Skin of body (tissue), 3 donors: ENCODE results near the gene SCN2B. TPM values are rescaled to one million over a fixed set of nuclear protein-coding genes. Genes with fewer than 3 reads are reported as not detected.

ENCODE experiments used
- DNase-seq: peaks from one replicate; lab custom pipeline; 2025; lab: John Stamatoyannopoulos, UW
- small RNA-seq: library from RNA; depleted of rRNA; stranded (forward); fragments of <200 nt; gene quantifications from one replicate; pipeline ENCODE3, GENCODE V24; 2014; ENCODE audit warnings: low replicate concordance
- total RNA-seq: library from RNA; depleted of rRNA; stranded (reverse); fragments of >200 nt; gene quantifications from one replicate; pipeline ENCODE4 v1.2.3, GENCODE V29; 2014

SCN2B gene
- total RNA-seq, 1 donor from 2014 or later, result 2.8 TPM

DNA sequence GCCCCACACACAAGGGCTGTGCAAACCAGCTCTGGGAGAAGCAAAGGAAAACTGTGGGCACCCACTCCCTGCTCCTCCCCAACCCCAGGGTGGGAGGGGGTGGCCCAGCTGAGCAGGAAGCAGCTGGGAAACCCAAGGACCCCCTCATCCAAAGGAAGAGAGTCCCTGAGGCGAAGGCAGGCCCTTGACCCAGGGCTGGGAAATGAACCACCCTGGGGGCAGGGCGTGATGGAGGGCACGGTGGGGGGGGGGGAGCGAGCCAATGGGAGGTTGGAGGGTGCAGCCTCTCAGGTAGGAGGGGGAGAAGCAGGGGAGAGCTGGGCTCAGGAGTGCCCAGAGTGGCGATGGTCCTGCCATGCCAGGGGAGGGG, 40.7 kb downstream of the SCN2B start:
- DNase-seq, result no peak

DNA sequence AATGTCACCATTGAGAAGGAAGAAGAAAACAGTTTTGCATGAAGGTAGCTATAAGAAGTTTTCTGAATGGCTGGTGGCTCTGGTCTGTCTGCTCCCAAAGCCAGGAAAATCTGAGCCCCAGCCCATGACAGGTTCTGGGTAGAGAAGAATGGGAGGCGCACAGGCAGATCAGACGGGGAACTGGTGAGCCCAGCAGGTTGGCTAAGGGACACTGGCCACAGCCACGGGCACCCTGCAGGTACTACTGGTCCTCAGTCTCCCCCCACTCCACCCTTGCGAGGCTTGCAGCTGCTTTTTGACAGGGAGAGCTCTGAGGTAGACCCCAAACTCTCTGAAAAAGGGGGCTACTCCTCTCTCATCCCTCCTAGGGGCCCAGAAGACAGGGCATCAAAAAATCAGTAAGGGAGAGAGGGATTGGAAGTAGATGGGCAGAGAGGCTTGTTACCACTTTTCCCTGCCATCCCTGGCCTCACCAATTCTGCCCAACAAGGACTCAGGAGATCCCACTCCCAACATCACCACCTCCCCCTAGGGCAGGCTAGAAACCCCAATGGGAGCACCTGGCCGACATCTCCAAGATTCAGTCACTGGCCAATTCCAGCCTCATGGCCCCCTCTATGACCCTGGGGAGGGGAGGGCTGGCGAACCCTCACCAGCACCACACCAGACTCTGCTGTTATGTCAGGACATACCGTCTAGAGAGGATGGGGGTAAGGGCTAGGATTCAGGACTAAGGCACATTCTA, 41.2 kb downstream of the SCN2B start:
- DNase-seq, result no peak

DNA sequence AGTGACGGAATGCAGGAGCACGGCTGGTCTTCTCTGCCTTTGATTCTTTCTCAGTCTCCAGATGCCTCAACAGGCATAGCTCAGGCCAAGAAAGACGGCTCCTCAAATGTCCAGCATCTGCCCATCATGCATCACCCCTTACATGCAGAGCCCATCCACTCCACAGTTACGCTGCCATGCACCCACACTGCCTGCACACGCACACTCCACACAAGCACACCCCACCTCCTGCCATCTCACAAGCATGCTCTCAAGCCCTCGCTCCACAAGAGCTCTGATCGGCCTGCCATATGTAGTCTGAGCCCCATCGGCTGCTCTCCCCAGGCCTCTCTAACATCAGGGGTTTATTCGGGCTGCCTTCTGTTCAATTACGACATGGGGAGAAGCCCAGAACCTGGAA, 42.6 kb downstream of the SCN2B start:
- no peak for DNase-seq

DNA sequence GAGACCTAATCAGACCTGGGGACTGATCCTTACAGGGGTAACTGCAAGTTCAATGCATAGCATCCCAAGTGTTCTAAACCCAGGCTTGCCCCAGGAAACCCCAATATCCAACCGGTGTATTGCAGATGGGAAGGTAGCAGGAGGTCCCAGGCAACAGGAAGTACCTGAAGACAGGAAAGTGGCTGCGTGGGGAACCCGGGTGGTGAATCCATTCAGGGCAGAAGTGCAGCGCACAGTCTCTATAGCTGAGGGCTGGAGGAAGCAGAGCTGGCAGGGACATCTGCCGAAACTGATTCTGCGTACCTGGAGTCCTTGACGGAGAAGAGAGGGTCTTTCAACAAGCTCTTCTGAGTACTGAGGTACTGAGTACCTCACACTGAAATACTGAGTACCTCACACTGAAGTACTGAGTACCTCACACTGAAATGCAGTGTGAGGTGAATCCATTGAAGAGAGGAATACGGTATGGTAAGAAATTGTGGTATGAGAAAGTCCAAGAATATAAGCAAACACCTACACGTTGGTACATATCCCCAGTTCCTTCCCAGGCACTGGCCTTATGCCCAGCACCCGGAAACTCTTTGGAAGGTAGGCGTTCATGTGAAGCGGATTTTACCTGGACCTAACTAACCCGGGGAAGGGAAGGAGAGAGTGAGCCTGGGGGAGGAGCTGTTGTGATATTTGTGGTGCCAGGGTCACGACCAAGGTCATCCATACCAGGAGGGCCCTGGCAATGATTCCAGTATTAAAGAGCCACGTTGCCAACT, 43.9 kb downstream of the SCN2B start:
- no peak for DNase-seq

DNA sequence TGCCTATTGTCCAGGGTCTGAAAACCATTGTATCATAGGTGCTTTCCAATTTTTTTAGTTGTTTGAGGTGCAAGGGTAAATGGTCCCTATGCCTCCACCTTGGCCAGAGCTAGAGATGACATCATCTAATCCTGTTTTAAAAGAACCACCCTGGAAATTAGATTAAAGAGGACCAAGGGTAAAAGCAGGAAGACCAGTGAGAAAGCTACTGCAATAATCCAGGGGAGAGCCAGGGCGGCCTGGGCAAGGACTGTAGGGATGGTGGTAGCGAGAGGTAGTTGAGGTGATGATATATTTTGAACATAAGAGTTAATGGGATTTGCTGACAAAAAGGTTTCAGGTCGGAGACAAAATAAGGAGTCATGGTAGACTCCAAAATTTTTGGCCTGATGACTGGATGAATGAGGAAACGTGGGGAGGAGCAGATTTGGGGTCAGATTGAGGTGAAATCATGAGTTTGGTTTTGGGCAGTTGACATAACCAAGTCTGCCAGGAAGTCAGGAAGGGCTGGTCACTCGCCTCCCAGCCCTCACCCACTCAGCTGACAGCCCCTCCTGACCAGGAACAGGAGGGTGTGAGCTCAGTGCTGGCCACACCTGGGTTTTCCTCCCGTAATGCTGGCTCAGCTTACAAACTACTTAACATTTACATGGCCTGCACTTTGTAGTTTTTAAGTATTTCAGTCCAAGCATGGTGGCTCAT, 46.8 kb downstream of the SCN2B start:
- DNase-seq, result no peak

DNA sequence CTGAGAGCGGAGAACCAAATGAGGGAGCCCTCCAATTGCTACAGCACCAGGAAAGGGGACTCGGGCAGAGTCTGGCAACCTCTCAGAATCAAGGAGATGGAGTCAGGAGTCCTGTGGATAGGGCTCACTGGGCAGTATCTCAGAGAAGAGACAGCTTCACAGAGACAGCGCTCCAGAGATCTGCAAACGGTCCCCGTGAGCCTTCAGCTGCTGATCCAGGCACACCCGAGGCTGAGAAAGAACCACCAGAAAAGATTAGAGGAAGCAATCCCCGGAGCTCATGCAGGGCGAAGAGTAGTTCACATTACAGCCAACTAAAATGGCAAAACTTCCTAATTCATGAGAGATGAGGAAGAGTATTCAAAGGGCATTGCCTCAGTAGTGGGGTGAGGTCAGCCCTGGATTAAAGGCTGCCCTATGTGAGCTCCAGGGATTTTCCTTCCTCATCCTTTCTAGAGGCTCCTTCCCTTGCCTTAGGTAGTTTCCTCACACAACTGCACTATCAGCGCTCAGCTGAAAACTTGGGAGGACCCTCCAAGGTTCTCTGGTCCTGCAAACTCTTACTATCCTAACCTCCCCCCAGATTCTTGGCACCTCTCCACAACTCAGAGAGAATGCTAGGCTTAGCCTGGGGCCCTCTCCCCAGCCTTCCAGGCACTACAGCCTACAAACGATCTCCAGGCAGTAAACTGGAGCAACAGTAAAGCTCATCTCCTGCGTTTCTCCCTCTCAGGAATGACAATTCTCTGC, 47.5 kb downstream of the SCN2B start:
- DNase-seq, result no peak

DNA sequence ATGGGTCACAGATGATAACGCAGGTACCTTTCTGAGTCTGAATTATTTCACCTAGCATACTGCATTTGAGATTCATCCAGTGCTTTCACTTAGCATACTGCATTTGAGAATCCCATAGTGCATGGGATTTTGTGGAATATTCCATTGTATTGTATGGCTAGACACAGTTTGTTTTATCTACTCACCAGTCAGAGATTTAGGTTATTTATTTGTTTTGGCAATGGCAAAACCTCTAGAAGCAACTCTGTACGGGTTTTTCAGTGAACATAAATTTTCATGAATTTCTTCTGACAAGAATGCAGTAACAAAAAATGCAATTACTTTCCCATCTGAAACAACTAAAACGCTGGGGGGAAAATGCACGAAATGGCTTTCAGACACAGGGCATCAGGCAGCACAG, 48.1 kb downstream of the SCN2B start:
- no peak for DNase-seq

DNA sequence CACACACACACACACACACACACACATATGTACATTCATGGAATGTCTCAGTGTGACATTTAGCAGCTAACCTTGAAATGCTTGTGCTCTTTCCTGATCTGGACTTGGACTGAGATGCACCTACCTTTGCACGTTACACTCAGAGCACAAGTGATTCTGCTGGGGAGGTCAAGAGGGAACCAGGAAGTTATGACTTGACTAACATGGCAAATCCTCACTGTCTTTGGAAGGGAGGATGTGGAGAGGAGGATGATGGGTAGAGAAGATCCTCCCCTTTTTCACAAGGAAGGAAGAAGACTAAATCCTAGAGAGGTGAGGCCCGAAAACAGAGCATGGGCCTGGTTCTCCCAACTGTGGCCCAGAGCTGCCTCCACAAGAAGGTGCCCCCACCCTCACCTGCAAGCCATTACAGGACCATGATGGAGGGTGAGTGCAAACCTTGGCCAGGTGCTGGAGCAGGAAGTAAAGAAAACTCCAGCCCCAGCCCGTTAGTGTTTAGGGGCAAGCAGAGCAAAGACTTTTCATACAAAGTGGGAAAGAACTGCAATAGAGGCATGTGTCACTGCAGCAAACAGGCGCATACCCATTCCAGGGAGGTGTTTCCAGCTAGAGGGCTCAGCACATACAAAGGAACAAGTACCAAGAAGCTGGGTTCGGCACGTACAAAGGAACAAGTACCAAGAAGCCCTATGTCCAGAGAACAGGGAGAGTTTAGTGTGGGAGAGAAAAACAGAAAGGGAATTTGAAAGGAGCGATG, 50.2 kb downstream of the SCN2B start:
- no peak for DNase-seq

DNA sequence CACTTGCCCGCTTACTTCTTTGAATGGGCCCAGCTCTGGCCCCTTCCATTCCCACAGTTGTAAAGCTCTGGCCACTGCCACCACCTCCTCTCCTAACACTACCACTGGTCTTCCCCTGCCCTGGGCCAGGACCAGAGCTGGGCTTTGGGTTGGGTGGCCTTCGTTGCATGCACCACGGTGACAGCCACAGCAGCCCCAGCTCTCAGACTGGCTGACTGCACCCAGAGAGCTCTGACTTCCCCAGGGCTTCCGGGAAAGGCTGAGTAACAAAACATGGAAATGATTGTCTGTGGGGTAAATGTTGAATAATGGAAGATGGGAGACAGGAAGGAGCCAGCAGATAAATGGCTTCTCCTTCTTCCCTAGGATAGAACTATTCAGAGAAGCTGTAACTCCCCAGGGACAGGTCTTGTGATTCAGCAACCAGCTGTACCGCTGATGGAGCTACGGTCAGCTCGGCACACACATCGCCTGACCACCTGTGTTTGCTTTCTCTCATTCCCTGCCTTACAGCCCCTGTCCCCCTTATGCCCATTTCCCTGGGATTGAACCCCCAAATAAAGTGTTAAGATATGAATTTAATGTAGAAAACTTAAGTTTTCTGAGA, 51.4 kb downstream of the SCN2B start:
- no peak for DNase-seq

DNA sequence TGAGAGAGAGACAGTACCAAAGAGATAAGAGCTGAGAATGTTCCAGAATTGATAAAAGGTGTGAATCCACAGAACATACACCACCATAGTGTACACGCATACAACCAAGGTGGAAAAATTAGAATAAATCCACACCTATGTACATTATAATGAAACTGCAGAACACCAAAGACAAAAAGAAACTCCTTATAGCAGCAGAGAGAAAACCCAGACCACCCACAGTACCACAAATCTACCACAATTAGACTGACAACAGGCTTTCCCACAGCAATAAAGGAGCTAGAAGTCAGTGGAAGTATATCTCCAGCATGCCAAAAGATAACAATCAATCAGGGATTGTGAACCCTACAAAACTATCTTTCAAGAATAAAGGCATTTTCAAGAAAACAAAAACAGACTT, 55.6 kb downstream of the SCN2B start:
- no peak for DNase-seq

DNA sequence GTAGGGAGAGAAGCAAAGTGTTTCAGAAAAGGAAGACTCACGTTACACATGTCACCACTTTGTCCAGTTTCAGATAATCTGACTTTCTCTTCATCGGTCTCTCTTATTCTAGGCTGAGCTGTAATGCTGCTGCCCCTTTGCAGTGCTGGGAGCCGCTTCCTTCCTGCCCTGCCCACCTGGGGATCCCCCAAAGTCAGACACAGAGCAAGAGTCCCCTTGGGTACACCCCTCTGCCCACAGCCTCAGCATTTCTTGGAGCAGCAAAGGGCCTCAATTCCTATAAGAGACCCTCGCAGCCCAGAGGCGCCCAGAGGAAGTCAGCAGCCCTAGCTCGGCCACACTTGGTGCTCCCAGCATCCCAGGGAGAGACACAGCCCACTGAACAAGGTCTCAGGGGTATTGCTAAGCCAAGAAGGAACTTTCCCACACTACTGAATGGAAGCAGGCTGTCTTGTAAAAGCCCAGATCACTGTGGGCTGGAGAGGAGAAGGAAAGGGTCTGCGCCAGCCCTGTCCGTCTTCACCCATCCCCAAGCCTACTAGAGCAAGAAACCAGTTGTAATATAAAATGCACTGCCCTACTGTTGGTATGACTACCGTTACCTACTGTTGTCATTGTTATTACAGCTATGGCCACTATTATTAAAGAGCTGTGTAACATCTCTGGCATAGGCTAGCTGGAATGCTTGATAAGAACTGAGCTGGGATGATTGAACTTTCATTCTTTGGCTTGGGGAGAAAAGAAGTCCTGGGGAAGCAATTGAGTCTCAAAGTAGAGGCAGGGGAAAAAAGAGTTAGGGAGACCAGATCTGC, 58.4 kb downstream of the SCN2B start:
- no peak for DNase-seq

DNA sequence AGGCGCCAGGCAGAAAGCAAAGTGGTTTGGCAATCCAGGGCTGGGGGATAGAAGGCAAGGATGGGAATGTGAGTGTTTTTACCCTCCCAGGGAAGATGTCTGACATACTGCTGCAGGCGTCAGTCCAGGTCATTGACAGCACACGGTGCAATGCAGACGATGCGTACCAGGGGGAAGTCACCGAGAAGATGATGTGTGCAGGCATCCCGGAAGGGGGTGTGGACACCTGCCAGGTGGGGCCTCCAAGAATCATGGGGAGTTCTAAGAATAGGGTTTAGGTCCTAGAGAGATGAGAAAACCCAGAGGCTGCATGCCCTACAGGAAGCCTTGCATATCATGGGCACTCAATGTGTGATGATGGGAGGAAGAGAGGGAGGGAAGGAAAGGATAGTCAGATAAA, 61.4 kb downstream of the SCN2B start:
- DNase-seq, result no peak

DNA sequence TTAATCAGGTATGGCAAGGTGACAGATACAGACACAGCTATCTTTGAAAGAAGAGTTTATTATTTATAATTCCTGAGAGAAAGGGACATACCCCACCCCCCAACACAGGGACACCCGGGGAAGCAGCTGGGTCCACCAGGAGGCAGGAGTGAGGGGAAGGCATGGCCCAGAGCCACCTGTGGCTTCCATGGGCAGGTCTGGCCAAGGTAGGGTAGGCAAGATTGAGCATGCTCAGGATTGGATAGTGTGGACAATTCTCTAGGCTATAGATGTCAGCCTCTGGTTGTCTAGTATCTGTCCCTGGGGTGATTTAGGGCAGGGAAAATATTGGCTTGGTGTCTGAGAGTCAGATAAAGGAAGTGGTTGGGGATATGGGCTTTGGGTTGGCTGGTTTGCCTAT, 62.2 kb downstream of the SCN2B start:
- DNase-seq, result no peak

DNA sequence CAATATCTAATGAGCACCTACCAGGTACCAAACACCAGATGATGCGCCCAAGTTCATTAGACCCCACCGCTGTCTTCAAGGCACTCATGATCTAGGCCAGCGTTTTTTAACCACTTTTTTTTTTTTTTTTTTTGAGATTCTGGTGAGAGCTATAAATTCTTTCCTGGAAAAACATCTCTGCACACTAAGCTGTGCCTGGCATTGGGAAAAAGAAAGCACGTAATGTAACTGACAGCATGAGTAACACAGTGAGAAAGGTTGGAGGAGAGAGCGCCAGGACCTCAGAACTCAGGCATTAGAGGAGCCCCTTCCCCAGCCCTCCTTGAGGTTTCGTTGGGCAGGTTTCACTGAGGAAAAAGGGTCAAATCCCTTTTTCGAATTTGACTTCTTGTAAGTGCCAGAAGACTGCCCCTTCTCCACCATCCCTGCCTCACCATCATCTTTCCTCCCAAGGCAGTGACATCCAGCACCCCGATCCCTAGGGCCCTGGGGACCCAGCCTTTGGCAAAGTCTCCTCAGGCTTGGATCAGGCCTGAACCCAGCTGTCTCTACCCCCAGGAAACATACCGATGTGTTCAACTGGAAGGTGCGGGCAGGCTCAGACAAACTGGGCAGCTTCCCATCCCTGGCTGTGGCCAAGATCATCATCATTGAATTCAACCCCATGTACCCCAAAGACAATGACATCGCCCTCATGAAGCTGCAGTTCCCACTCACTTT, 63.6 kb downstream of the SCN2B start:
- no peak for DNase-seq

Small RNA genes within 50 kb of the gene (small RNA-seq; reads per million reads assigned to genes)
- gene HSPE1P18, result not detected

Other genes with a start within 250 kb of the SCN2B start
- 7.8 TPM for gene TMPRSS13, start 247.2 kb downstream of the SCN2B start, total RNA-seq
- 9.1 TPM for gene IL10RA, start 190.2 kb downstream of the SCN2B start, total RNA-seq
- 2.5 TPM for gene TMPRSS4, start 99.6 kb downstream of the SCN2B start, total RNA-seq
- not detected for gene SMIM35, start 89.7 kb downstream of the SCN2B start, total RNA-seq
- gene SCN4B, start 23.8 kb downstream of the SCN2B start, total RNA-seq, result 3.1 TPM
- gene JAML, start 48.4 kb upstream of the SCN2B start, total RNA-seq, result 12.2 TPM
- 26.1 TPM for gene MPZL3, start 75.7 kb upstream of the SCN2B start, total RNA-seq
- 56.5 TPM for gene MPZL2, start 87.7 kb upstream of the SCN2B start, total RNA-seq
- 0.30 TPM for gene CD3E, start 128.1 kb upstream of the SCN2B start, total RNA-seq
- 0.59 TPM for gene CD3D, start 166.1 kb upstream of the SCN2B start, total RNA-seq
- gene CD3G, start 167.7 kb upstream of the SCN2B start, total RNA-seq, result 0.10 TPM
- 31.4 TPM for gene UBE4A, start 183.0 kb upstream of the SCN2B start, total RNA-seq
- gene ATP5MG, start 225.0 kb upstream of the SCN2B start, total RNA-seq, result 65.8 TPM